Natural killer cell (primary cell): ENCODE data around the gene ANXA9. TPM values are rescaled to one million over a fixed set of nuclear protein-coding genes. Genes with fewer than 3 reads are reported as not detected.

Source experiments
- ATAC-seq, 3 donors: fragments of 150-1000 bp in 2 of 3; fragments of 200-7000 bp in 1 of 3; cut with Tn5 transposase; 1 replicate in 1 of 3; 2 replicates in 2 of 3; pipeline ENCODE4 v1.10.0; 2021; ENCODE audit warnings: mild to moderate bottlenecking in 2 of 3, moderate library complexity in 2 of 3
- DNase-seq, 2 donors: peaks; one replicate each; pipeline versions ENCODE4 v3.0.0 to v3.0.0-alpha.2; 2013 to 2021; ENCODE audit warnings: mixed read lengths in 1 of 2
- H3K27ac ChIP-seq: one replicate; pipeline ENCODE4 v1.5.1; 2013; ENCODE audit warnings: mild to moderate bottlenecking, low read length
- H3K27me3 ChIP-seq: one replicate; pipeline ENCODE4 v1.6.1; 2013; ENCODE audit warnings: low read length; ENCODE audit not compliant: control insufficient read depth, insufficient read depth
- H3K36me3 ChIP-seq: one replicate; pipeline ENCODE4 v1.6.1; 2013; ENCODE audit warnings: low read length; ENCODE audit not compliant: control insufficient read depth, insufficient read depth
- H3K4me1 ChIP-seq: one replicate; pipeline ENCODE4 v1.6.1; 2013; ENCODE audit warnings: low read length; ENCODE audit not compliant: control insufficient read depth, insufficient read depth
- H3K4me3 ChIP-seq: one replicate; pipeline ENCODE4 v1.5.1; 2013; ENCODE audit warnings: low read length
- H3K9me3 ChIP-seq: one replicate; pipeline ENCODE4 v1.6.1; 2013; ENCODE audit warnings: low read length; ENCODE audit not compliant: control insufficient read depth, insufficient read depth
- H3K27ac Mint-ChIP-seq, 2 donors: one replicate each; pipeline ENCODE4 v1.8.0; 2022; ENCODE audit warnings: mild to moderate bottlenecking in 2 of 2, mixed read lengths in 2 of 2, moderate library complexity in 1 of 2
- H3K27me3 Mint-ChIP-seq, 2 donors: one replicate each; pipeline ENCODE4 v1.8.0; 2022; ENCODE audit warnings: low read depth in 2 of 2, mixed read lengths in 2 of 2
- H3K36me3 Mint-ChIP-seq: one replicate; pipeline ENCODE4 v1.8.0; 2022; ENCODE audit warnings: mixed read lengths
- H3K4me1 Mint-ChIP-seq, 2 donors: one replicate each; pipeline ENCODE4 v1.8.0; 2022; ENCODE audit warnings: mixed read lengths in 2 of 2
- H3K4me3 Mint-ChIP-seq: one replicate; pipeline ENCODE4 v1.8.0; 2022; ENCODE audit warnings: mild to moderate bottlenecking, moderate library complexity, mixed read lengths
- H3K9me3 Mint-ChIP-seq, 2 donors: one replicate each; pipeline ENCODE4 v1.8.0; 2022; ENCODE audit warnings: mixed read lengths in 2 of 2
- WGBS: methylation state at CpG from one replicate; pipeline ENCODE4 v1.1.7; 2013; ENCODE audit warnings: missing lambda C conversion rate; ENCODE audit not compliant: insufficient coverage; 5-methylcytosine and 5-hydroxymethylcytosine counted together
- intact Hi-C: fragments of 100-400 bp; cut with micrococcal nuclease; formaldehyde crosslinking; loops from one replicate; pipeline ENCODE4 v1.14.2; 2022
- total RNA-seq, 4 donors: library from RNA; stranded (reverse); fragments of 120-200 nt in 1 of 4; gene quantifications; one replicate each; pipeline versions ENCODE4 v1.2.3 to v1.2.4, GENCODE V29; 2013 to 2022
- TF ChIP-seq, protein P1 (sequence below): fragments of 200-600 bp; IDR thresholded peaks from one replicate; pipeline ENCODE4 v1.8.0; 2022; ENCODE audit warnings: antibody characterized with exemption

Gene ANXA9
- total RNA-seq, 3 donors from 2014 or later (not counting 1 experiment from before 2014, with no cell fraction given): 0.25 TPM; not detected in 2

DNA sequence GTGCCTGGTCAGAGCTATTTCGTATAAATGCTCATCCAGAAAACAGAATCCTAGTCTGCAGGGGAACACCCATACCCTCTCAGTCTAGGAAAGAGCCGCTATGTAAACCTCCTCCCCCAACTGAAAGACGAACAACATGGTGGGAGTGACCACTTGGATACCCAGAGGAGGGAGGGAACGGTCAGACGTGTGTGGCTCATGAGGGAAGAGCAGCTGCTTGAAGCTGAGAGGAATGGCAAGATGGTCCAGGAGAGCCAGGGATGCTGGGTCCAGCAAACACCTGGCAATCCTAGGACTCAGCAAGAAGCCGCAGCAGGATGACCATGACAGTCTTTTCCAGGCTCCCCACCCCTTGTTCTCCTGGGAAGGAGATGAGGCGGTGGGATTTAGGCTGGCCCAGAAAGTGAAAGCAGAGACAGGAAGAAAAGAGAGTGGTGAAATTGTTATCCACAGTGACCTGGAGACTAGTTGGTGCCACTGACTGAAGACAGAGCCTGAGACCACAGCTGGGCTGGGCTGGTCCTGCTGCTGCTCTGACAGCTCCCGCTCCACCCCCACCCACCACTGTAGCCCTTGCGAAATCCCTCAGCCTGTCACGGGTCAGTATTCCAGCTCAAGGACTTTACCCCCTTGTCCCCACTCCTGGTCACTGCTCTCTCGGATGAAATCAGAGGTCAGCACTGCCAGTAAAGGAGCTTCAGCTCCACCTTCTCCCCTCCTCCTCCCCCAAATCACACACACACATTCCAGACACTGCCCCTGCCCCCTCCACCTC lies 11.1 kb upstream of the ANXA9 start:
- TF ChIP-seq, protein P1, sequence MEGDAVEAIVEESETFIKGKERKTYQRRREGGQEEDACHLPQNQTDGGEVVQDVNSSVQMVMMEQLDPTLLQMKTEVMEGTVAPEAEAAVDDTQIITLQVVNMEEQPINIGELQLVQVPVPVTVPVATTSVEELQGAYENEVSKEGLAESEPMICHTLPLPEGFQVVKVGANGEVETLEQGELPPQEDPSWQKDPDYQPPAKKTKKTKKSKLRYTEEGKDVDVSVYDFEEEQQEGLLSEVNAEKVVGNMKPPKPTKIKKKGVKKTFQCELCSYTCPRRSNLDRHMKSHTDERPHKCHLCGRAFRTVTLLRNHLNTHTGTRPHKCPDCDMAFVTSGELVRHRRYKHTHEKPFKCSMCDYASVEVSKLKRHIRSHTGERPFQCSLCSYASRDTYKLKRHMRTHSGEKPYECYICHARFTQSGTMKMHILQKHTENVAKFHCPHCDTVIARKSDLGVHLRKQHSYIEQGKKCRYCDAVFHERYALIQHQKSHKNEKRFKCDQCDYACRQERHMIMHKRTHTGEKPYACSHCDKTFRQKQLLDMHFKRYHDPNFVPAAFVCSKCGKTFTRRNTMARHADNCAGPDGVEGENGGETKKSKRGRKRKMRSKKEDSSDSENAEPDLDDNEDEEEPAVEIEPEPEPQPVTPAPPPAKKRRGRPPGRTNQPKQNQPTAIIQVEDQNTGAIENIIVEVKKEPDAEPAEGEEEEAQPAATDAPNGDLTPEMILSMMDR: no peak
- H3K36me3 ChIP-seq: peaks cover 30% of the 10 kb centered on the region
- intact Hi-C loops: no loop called here
- ATAC-seq (no peak), DNase-seq (no peak)
- H3K9me3 ChIP-seq: no peaks in the 10 kb centered on the region
- no peak overlapping the region for H3K4me3 ChIP-seq
- peaks cover 7% of the 10 kb centered on the region for H3K36me3 Mint-ChIP-seq
- peaks cover 39% of the 10 kb centered on the region for H3K4me1 ChIP-seq
- H3K27ac ChIP-seq: no peak overlapping the region
- peak overlapping the region; percentile 64 for H3K4me3 Mint-ChIP-seq
- no peaks in the 10 kb centered on the region for H3K9me3 Mint-ChIP-seq
- 78% methylated on average over 10 of the region's 11 CpGs for WGBS
- H3K27ac Mint-ChIP-seq: peak overlapping the region; percentile 77 to 88
- H3K27me3 Mint-ChIP-seq: no peaks in the 10 kb centered on the region
- H3K4me1 Mint-ChIP-seq: peaks cover 39 to 50% of the 10 kb centered on the region in 2 donors
- no peaks in the 10 kb centered on the region for H3K27me3 ChIP-seq

DNA sequence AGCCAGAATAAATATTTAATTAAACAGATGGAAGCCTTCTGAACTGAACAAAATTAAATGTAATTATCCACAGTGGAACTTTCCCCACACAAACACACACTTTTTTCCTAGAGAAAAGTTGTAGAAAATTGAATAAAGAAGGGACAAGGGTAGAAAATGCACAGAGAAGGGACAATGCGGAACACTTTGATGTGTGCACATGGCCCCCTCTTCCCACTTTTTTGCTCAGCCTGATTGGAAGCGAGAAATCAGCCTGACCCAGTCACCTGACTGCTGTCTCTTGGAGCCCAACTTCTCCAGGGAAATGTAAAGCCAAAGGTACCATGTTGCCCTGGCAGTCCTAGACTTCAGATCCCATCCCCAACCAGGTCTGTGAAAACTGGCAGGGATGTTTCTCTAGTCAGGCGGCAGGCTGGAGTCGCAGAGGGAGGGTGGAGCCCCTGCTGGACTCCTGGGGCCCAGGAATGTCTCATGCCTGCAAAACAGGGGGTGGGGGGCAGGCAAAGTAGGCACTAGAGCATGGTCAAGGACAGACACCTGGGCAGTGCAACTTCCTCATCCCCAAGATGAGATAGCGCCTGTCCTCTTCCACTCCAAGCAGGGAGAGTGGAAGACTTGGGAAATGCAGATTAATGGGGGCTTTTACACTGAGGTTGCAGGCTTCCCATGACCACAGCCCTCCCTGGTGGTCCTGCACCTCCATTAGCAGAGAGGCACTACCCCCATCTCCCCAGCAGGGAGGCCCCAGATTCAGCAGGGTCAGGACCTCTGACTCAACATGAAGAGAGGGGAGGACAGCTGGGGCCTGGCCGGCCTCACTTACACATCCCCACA lies 10.3 kb upstream of the ANXA9 start:
- Mint-ChIP-seq H3K27ac (peak overlapping the region; percentile 86 to 88), H3K36me3 (no peaks in the 10 kb centered on the region), H3K4me3 (peak overlapping the region; percentile 86), H3K9me3 (no peaks in the 10 kb centered on the region), H3K27me3 (no peaks in the 10 kb centered on the region), H3K4me1 (peaks cover 47 to 53% of the 10 kb centered on the region in 2 donors)
- TF ChIP-seq, protein P1: no peak
- ATAC-seq (no peak), DNase-seq (peak in 1 of 2 donors; percentile 30)
- peaks cover 46% of the 10 kb centered on the region for H3K4me1 ChIP-seq
- no peaks in the 10 kb centered on the region for H3K27me3 ChIP-seq
- peaks cover 22% of the 10 kb centered on the region for H3K36me3 ChIP-seq
- H3K9me3 ChIP-seq: no peaks in the 10 kb centered on the region
- intact Hi-C loops: no loop called here
- WGBS: 95% methylated on average over 5 of the region's 6 CpGs
- no peak overlapping the region for H3K27ac ChIP-seq
- no peak overlapping the region for H3K4me3 ChIP-seq

DNA sequence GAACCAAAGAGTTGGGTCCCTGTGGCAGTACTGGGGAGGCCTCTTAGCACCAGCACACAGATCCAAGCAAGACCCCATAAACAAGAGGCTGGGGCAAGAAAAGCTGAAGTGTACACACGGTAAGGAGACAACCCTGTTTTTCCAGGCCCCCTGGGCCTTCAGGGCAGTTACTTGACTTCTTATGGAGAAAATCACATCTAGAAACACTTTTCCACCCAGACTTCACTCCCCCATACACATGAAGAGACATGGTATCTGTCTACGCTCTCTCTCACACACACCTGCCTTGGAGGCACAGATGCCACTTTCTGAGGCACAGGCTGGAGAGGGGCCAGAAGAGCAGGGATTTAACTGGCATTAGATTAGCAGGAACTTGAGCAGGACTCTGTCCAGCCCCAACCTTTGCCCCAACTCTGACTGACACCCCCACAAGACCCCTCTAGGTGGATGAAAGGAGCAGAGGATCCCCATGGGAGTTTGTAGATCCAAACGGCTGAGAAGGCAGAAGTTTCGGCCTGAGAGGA lies 9.6 kb upstream of the ANXA9 start:
- no peaks in the 10 kb centered on the region for H3K9me3 Mint-ChIP-seq
- Histone ChIP-seq H3K9me3 (no peaks in the 10 kb centered on the region), H3K4me3 (no peak overlapping the region), H3K27me3 (no peaks in the 10 kb centered on the region), H3K27ac (no peak overlapping the region), H3K4me1 (peaks cover 53% of the 10 kb centered on the region), H3K36me3 (peaks cover 15% of the 10 kb centered on the region)
- peak overlapping the region; percentile 86 for H3K4me3 Mint-ChIP-seq
- H3K27me3 Mint-ChIP-seq: no peaks in the 10 kb centered on the region
- intact Hi-C loops: no loop called here
- TF ChIP-seq, protein P1: no peak
- peaks cover 54 to 60% of the 10 kb centered on the region in 2 donors for H3K4me1 Mint-ChIP-seq
- 86% methylated on average over 4 of the region's 4 CpGs for WGBS
- peak overlapping the region; percentile 86 to 88 for H3K27ac Mint-ChIP-seq
- H3K36me3 Mint-ChIP-seq: no peaks in the 10 kb centered on the region
- DNase-seq (no peak), ATAC-seq (no peak)
